Stimulated activated CD4-positive, alpha-beta T cell treated with anti-CD3 and anti-CD28 coated beads, Interleukin-4, amount 100 ng/mL, for 1 hour (primary cell): ENCODE results near the gene CIDEC.

ENCODE experiments used
- DNase-seq: peaks from one replicate; pipeline ENCODE4 v3.0.0-alpha.2; 2020

The CIDEC gene

DNA sequence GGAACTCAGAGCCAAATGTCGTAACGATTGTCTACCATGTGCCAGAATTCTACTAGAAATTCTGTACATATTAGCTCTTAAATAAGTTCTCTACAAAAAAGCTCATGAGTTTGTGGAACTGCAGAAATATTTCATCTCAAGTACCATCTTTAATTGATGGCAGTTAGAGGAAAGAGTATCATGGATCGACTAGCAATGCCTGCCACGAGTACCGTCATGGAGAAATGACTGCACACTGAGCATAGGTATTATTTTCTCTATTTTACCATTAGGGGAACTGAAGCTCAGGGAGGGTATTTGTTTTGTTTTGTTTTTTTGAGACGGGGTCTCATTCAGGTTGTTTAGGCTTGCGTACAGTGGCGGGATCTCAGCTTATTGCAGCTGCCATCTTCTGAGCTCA lies 39.0 kb downstream of the CIDEC start:
- no peak for DNase-seq

DNA sequence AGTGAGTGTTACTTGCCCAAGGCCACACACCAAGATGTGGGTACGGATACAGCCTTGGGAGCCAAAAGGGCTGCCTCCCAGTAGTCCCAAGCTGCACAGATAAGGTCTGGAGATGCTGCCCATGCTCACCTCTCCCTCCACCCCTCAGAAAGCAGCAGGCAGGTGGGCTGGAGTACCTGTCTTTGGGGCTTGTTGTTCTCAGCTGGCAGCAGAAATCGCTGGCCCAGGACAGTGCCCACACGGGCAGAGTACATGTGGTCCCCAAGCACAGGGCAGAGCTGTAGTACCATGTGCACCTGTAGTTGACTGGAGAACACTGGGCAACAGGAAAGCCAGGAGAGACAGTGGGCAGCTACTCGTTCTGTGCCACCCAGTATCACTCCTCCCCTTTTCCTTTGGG lies 41.2 kb downstream of the CIDEC start:
- no peak for DNase-seq

DNA sequence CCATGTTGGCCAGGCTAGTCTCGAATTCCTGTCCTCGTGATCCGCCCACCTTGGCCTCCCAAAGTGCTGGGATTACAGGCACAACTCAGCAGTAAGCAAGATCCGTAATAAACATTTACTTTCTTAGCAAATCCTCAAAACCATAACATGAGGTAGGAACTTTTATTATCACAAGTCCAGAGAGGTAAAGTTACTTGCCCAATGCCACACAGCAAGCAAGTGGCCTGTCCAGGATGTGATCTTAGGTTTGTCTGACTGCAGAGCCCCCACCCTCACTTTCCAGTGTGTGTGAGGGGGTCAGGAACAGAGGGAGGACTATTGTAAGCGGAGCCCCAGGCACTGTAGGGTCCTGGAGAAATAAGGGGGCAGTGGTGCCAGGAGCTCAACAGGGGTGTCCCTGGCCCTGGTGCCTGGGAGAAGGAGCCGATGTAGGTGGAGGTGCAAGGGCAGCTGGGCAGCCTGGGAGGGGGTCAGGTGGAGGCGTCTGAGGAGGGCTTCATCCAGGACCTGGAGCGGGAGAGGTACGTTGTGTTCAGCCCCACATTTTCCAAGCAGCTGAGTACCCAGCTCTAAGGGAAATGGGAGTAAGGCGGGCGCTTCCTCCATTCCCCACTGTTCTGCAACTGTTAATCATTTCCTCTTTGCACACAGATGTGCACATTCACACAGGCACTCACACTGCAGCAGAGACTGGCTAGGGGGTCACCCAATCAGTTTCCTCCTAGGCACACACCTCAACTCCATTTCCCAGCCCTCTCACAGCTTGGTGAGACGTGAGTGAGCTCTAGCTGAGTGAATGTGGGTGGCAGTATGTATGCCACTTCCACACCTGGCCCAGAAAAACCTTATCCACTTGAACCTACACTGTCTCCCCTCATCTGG lies 42.1 kb downstream of the CIDEC start:
- no peak for DNase-seq

DNA sequence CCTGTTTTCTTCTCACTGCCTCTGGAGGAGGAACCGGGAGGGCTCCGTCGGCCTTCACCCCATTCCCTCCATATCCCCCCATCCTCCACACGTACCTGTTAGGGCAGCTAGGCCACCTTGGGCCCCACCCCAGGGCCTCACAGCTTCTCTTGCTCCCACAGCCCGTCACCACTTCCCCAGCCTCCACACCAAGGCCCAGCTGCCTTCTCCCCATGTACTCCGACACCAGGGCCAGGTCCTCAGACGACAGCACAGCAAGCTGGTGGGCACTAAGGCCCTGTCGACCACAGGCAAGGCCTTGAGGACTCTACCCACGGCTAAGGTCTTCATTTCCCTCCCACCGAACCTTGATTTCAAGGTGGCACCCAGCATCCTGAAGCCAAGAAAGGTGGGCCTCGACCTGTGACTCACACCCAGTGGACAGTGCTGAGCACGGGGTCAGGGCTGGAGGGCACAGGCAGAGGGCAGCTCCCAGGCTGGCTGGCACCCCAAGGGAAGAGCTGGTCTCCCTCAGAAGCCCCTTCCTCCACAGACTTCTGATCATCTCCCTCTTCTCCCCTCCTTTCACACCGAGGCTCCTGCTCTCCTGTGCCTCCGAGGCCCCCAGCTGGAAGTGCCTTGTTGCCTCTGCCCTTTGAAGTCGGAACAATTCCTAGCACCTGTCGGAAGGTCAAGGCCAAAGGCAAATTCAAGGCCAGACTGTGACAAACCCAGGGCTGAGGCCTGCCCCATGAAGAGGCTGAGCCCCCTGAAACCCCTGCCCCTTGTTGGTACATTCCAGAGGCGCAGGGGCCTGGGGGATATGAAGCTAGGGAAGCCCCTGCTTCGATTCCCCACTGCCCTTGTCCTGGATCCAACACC lies 45.3 kb downstream of the CIDEC start:
- no peak for DNase-seq

DNA sequence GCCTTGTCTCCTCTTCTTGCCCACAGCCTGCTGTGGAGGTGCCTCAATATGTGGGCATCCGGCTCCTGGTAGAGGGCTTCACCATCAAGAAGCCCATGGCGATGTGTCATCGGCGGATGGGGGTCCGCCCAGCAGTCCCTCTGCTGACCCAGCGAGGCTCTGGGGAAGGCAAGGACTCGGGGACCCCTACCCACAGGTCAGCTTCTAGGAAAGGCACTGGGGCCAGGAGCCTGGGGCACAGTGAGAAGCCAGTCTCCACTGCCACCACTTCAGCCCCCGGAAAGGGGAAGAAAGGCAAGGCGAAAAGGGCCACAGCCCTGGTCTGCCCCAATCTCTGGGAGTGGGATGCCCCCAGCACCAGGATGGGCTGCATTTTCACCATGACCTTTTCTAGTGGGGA lies 47.0 kb downstream of the CIDEC start:
- no peak for DNase-seq

DNA sequence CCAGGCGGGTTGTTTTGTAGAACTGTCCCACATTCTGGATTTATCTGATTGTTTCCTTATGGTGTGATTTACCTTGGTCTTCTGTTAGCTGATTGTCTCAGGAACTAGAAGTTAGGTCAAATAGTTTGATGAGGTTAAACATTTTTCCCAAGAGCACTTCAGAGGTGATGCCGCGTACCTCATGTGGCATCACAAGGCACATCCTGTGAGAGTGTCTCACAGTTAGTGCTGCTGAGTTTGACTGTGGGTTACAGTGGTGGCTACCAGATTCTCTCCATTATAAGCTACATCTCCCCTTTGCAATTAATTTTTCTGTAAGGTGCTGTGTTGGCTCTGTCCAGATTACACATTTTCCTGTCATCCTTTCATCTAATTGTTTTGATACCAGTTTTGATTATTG lies 48.8 kb downstream of the CIDEC start:
- DNase-seq, result no peak

DNA sequence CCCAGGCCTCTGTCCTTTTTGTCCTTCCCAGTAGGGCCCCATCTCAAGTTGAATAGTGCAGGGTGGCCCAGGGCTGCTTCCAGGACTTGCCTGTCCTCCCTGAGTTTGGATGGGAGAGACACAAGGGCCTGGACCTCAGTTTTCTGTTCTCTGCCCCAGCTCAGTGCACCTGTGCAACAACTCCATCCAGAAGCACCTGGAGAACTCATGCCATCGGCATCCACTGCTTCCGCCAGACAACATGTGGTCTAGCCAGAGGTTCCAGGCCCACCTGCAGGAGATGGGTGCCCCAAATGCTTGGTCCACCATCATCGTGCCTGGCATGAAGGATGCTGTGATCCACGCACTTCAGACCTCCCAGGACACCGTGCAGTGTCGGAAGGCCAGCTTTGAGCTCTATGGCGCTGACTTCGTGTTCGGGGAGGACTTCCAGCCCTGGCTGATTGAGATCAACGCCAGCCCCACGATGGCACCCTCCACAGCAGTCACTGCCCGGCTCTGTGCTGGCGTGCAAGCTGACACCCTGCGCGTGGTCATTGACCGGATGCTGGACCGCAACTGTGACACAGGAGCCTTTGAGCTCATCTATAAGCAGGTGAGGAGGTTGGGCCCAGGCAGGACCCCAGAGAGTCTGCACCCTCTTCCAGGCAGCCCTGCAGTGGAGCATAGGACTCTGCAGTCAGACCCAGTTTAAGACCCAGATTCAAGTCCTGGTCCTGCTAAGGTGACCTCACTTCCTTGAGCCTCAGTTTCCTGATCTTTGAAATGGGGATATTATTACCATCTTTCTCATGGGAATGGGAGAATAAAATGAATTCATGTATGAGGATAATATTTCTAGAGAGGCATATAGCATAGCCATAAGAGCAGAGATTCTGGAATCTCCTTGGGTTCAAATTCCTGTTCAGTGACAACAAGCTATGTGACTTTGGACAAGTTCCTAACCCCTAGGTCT lies 51.0 kb downstream of the CIDEC start:
- no peak for DNase-seq

DNA sequence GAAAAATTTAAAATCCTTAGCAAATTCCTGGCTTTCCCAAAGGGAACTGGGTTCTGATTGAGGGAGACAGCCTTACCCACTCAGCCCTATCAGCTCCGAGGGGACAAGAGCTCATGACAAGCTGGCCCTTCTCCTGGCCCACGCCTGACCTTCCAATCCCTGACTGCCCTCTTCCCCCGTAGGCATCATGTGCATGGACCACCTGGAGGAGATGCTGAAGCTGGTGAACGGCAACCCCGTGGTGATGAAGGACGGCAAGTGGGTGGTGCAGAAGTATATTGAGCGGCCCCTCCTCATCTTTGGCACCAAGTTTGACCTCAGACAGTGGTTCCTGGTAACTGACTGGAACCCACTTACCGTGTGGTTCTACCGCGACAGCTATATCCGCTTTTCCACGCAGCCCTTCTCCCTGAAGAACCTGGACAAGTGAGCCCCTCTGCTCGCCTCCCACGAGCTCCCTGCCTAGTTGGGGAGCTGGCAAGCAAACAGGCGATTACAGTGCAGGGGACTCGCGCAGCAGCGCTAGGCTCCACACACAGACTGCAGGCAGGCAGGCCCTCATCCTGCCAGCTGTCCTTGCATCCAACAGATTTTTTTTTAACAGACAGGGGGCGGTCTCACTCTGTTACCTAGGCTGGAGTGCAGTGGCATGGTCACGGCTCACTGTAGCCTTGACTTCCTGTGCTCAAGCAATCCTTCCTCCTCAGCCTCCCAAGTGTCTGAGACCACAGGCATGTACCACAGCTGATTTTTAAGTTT lies 53.1 kb downstream of the CIDEC start:
- DNase-seq, result no peak

DNA sequence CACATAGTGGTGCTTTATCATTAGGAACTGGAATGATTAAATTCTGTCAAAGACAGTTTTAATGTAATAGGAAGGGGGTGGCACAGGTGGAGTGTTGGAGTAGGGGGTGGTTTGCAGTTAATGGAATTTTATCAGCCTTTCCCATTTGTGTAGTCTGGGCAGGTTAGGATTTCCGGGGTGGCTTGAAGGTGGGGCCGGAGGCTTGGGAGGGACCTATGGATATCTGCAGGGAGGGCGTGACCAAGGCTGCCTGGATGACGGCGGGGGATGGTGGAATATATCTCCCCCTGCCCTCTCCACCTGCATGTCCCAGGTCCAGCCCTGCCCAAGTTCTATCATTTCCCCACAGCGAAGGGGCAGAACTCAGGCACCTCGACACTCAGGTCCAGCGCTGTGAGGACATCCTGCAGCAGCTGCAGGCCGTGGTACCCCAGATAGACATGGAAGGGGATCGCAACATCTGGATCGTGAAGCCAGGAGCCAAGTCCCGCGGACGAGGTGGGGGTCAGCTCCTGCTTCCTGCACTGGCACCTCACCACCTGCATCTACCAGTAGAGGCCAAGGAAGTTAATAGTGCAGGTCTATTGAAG lies 54.5 kb downstream of the CIDEC start:
- DNase-seq, result no peak

DNA sequence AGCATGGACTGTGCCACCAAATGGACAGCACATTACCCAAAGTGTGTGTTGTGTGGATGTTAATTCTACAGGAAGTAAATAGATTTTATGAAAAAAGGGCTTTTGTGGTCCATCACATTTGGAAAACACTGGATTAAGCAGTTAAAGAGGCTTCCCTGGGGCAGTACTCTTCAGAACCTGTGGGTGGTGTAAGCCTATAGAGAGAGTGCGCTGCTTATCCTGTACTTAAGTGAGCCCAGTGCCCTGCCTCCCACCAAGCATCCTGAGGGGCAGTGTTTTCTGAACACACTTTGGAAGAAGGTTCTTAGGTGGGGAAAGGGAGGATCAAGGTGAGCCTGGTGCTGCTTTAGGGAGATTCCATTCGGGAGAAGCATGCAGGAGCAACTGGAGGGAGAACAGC lies 59.1 kb downstream of the CIDEC start:
- no peak for DNase-seq

DNA sequence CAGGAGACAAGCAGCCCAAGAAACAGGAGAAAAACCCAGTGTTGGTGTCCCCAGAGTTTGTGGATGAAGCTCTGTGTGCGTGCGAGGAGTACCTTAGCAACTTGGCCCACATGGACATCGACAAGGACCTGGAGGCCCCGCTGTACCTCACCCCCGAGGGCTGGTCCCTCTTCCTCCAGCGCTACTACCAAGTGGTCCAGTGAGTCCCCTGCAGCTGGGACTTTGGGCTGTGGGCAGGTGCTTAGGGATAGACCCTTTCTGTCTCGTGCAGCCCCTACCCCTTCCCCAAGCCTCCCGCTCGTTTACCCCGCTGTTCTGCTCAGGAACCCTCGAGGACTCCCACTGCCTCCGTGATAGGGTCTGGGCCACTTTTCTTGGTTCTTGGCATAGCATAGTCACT lies 59.5 kb downstream of the CIDEC start:
- no peak for DNase-seq

DNA sequence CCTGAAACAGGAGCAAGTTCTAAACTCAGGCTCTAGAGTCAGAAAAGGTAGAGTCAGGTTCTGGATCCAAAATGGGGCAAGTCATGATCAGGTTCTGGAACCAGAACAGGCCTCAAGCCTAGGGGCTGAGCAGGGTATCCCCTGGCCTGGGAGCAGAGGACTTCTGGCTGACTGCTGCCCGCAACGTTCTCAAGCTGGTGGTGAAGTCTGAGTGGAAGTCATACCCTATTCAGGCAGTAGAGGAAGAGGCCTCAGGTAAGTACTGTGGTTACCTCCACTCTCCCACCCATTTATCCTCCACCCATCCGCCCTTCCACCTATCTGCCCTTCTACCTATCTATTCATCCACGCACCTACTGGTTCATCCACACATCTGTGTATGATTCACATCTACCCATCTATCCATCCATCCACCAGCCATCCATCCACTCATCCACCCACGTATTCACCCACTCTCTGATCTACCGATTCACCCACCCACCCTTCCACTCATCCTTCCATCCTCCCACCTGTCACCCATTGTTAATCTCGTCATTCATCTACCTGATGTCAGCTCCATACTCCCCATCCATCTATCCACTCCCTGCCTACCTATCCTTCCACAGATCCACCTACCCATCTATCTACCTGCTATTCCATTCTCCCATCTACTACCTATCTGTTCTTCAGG lies 61.3 kb downstream of the CIDEC start:
- DNase-seq, result no peak

DNA sequence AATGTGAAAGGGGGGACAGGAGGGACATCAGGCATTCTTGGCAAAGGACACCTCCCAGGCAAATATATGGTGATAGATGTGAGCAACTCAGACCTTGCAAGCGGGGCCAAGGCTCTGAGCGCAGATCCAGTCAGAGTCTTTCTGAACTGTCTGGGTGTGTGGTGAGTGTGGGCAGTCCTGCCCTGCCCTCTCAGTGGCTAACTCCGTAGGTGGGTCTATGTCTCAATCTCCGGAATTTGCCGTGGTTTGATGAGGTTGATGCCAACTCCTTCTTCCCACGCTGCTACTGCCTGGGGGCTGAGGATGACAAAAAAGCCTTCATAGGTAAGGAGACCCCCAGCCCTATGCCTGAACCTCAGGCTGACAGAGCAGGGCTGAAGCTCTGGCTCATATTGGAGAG lies 62.6 kb downstream of the CIDEC start:
- no peak for DNase-seq
